Heart left ventricle (tissue), 13 donors: ENCODE measurements around the gene DCAF5.

Experiments used
- POLR2A ChIP-seq, 2 donors: fragments of 450-650 bp; IDR thresholded peaks; one replicate each; pipeline ENCODE4 v1.6.1; 2017; ENCODE audit warnings: antibody characterized with exemption in 2 of 2, mild to moderate bottlenecking in 2 of 2, moderate library complexity in 2 of 2
- TF ChIP-seq, protein P1 (sequence below), 12 donors: fragments of 200-600 bp; sonication (generic) in 4 of 12; IDR thresholded peaks; one replicate each; pipeline versions ENCODE4 v1.5.0 to v1.8.0; 2018 to 2022; ENCODE audit warnings: antibody characterized with exemption in 12 of 12, mild to moderate bottlenecking in 5 of 12
- donor health status: ischemic (EF 13 %, LVEDD 7.1; RV severe dilation, severe dysfunction).
- donor health status: DM: no; HTN: yes; CAD: no.
- donor health status: DM: no; HTN: no; CAD: no.
- donor health status: ischemic (EF 25% LVEDD 6.9; RV normal size, moderate dysfunction).
- donor health status: ischemic (EF 25% LVEDD 5.7; RV mildly dilated, moderate dysfunction).
- donor health status: ischemic (EF 35%, LVEDD 5.7; RV mildly dilated, moderate dysfunction).
- donor health status: nonischemic (EF 11% LVEDD 7.7; RV severe dilation, severe dysfunction).
- donor health status: DM: yes; HTN: yes; CAD: no.
- donor health status: PGD.
- donor health status: ischemic (EF 29% LVEDD 5.4; RV normal size, mild dysfunction).
- donor health status: nonischemic (EF 23%, LVEDD 6.1; RV moderate dilation, normal function).

DNA sequence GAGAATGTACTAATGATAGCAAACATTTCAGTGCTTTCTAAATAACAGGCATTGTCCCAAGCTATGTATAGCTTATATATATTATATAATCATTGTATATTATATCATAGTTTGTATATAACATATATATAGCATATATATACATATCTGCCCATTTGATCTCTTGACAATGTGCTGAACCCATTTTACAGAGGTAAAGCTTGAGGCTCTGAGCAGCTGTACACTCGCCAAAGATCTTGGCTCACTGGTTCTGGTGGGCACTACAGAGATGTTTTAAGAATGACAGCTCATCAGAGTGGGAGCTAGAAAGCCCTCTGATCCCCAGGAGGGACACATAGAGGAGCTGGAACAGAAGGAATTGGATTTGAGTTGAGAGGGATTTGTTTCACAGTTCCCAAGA is 105.7 kb downstream of the DCAF5 start:
- TF ChIP-seq, protein P1, sequence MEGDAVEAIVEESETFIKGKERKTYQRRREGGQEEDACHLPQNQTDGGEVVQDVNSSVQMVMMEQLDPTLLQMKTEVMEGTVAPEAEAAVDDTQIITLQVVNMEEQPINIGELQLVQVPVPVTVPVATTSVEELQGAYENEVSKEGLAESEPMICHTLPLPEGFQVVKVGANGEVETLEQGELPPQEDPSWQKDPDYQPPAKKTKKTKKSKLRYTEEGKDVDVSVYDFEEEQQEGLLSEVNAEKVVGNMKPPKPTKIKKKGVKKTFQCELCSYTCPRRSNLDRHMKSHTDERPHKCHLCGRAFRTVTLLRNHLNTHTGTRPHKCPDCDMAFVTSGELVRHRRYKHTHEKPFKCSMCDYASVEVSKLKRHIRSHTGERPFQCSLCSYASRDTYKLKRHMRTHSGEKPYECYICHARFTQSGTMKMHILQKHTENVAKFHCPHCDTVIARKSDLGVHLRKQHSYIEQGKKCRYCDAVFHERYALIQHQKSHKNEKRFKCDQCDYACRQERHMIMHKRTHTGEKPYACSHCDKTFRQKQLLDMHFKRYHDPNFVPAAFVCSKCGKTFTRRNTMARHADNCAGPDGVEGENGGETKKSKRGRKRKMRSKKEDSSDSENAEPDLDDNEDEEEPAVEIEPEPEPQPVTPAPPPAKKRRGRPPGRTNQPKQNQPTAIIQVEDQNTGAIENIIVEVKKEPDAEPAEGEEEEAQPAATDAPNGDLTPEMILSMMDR (IDR thresholded peaks at IDR 0.05), result no peak
- no peak for TF ChIP-seq POLR2A (IDR thresholded peaks at IDR 0.05)
